Naive thymus-derived CD4-positive, alpha-beta T cell (primary cell): Measurements from ENCODE around the gene IL21R. TPM values are rescaled to one million over a fixed set of nuclear protein-coding genes. Genes with fewer than 3 reads are reported as not detected.
"Not testable (repeated sequence)": the region's sequence is repeated elsewhere in the genome, so short reads cannot be mapped to it uniquely, and the experiment has no call there.

Source experiments
- ATAC-seq: fragments of 150-1000 bp; cut with Tn5 transposase; 2 replicates; pipeline ENCODE4 v1.10.0; 2021; ENCODE audit warnings: mild to moderate bottlenecking, moderate library complexity
- CTCF ChIA-PET: fragments of 350-600 bp; sonication (Branson Sonifier 250); formaldehyde crosslinking; loops from one replicate; lab custom pipeline; 2021; ENCODE audit warnings: antibody characterized with exemption; lab: Charles Lee
- POLR2A ChIA-PET: fragments of 350-600 bp; sonication (Branson Sonifier 250); formaldehyde crosslinking; loops from one replicate; lab custom pipeline; 2021; ENCODE audit warnings: antibody characterized with exemption, inconsistent platforms; lab: Charles Lee
- DNase-seq, 9 donors: peaks; one replicate each; pipeline versions ENCODE4 v3.0.0 to v3.0.0-alpha.2; 2020 to 2022; ENCODE audit warnings: mixed read lengths in 1 of 9
- H3K27ac ChIP-seq: one replicate; pipeline ENCODE4 v1.7.0; 2013; ENCODE audit warnings: mild to moderate bottlenecking, low read depth, low read length, moderate library complexity
- H3K27me3 ChIP-seq, 2 donors: one replicate each; pipeline ENCODE4 v1.7.0; 2013; ENCODE audit warnings: low read length in 2 of 2, mild to moderate bottlenecking in 2 of 2, moderate library complexity in 2 of 2; ENCODE audit not compliant: control insufficient read depth in 2 of 2, insufficient read depth in 2 of 2
- H3K36me3 ChIP-seq, 3 experiments: 1 replicate in 2 of 3; 2 replicates in 1 of 3; pipeline ENCODE4 v1.7.0; 2013; ENCODE audit warnings: low read length in 3 of 3, mild to moderate bottlenecking in 3 of 3, moderate library complexity in 1 of 3; ENCODE audit not compliant: insufficient read depth in 3 of 3, control insufficient read depth in 2 of 3
- H3K4me1 ChIP-seq, 2 donors: one replicate each; pipeline ENCODE4 v1.7.0; 2013; ENCODE audit warnings: low read length in 2 of 2, mild to moderate bottlenecking in 2 of 2, moderate library complexity in 1 of 2; ENCODE audit not compliant: control insufficient read depth in 2 of 2, insufficient read depth in 2 of 2
- H3K4me3 ChIP-seq: 2 replicates; pipeline ENCODE4 v1.7.0; 2013; ENCODE audit warnings: mild to moderate bottlenecking, low read length
- H3K9me3 ChIP-seq, 3 experiments: 1 replicate in 2 of 3; 2 replicates in 1 of 3; pipeline ENCODE4 v1.7.0; 2013; ENCODE audit warnings: low read length in 3 of 3; ENCODE audit not compliant: control insufficient read depth in 2 of 3
- H3K27ac Mint-ChIP-seq, 9 donors: one replicate each; pipeline ENCODE4 v1.8.0; 2020 to 2022; ENCODE audit warnings: mixed read lengths in 9 of 9, mild to moderate bottlenecking in 8 of 9, moderate library complexity in 5 of 9, inconsistent platforms in 2 of 9
- H3K27me3 Mint-ChIP-seq, 5 donors: one replicate each; pipeline ENCODE4 v1.8.0; 2021 to 2022; ENCODE audit warnings: mixed read lengths in 5 of 5, mild to moderate bottlenecking in 1 of 5
- H3K36me3 Mint-ChIP-seq, 5 donors: one replicate each; pipeline ENCODE4 v1.8.0; 2020 to 2022; ENCODE audit warnings: mixed read lengths in 5 of 5, mild to moderate bottlenecking in 3 of 5, inconsistent platforms in 1 of 5
- H3K4me1 Mint-ChIP-seq, 7 donors: one replicate each; pipeline ENCODE4 v1.8.0; 2020 to 2022; ENCODE audit warnings: mixed read lengths in 7 of 7, mild to moderate bottlenecking in 3 of 7, inconsistent platforms in 1 of 7
- H3K4me3 Mint-ChIP-seq, 10 donors: one replicate each; pipeline ENCODE4 v1.8.0; 2020 to 2022; ENCODE audit warnings: mild to moderate bottlenecking in 10 of 10, mixed read lengths in 10 of 10, moderate library complexity in 6 of 10, inconsistent platforms in 2 of 10
- H3K9me3 Mint-ChIP-seq, 11 donors: one replicate each; pipeline ENCODE4 v1.8.0; 2020 to 2022; ENCODE audit warnings: mixed read lengths in 11 of 11, mild to moderate bottlenecking in 4 of 11, inconsistent platforms in 1 of 11, moderate library complexity in 1 of 11
- intact Hi-C, 2 donors: fragments of 100-400 bp; cut with micrococcal nuclease; formaldehyde crosslinking; loops; one replicate each; pipeline ENCODE4 v1.15.1; 2023
- polyA plus RNA-seq, 2 donors: library from polyadenylated mRNA; unstranded; fragments of 300-500 nt; fragmentation: Illumina TruSeq; gene quantifications; one replicate each; pipeline ENCODE4 v1.2.3, GENCODE V29; 2021
- total RNA-seq, 6 experiments: library from RNA in 5 of 6; stranded (reverse) in 5 of 6; gene quantifications; 1 replicate in 5 of 6; 2 replicates in 1 of 6; pipeline ENCODE4 v1.2.3 and lab custom pipeline; 2021 to 2026

IL21R gene
- total and polyA plus RNA-seq, 7 experiments from 2014 or later = 24.6 to 52.1 (median 37.1) TPM

GRCh38 chr16:27455700-27456099 lies 53.7 kb downstream of the IL21R start:
- H3K9me3 Mint-ChIP-seq = peaks cover 0 to 5% (median 0%) of the 10 kb centered on the region in 11 donors
- DNase-seq = peak in 6 of 9 donors; percentile 22 to 47 (median 32)
- peak overlapping the region; percentile 54 to 87 (median 79) for H3K27ac Mint-ChIP-seq
- H3K27ac ChIP-seq = no peak overlapping the region
- CTCF ChIA-PET = interaction anchor here (1.0 to 4.0 kb wide), 2 partner anchors 221 to 277 kb away, joined by 3 to 22 read pairs; no protein-coding TSS in a partner anchor
- POLR2A ChIA-PET = interaction anchor here (0.8 to 1.0 kb wide), 3 partner anchors 88 to 121 kb away, joined by 3 read pairs; no protein-coding TSS in a partner anchor
- peaks cover 0 to 1% (median 0%) of the 10 kb centered on the region in 3 experiments for H3K36me3 ChIP-seq
- no peak overlapping the region for H3K4me3 ChIP-seq
- H3K27me3 ChIP-seq = no peaks in the 10 kb centered on the region
- H3K9me3 ChIP-seq = no peaks in the 10 kb centered on the region
- H3K4me1 Mint-ChIP-seq = peaks cover 30 to 75% (median 51%) of the 10 kb centered on the region in 7 donors
- peaks cover 24 to 46% of the 10 kb centered on the region in 2 donors for H3K4me1 ChIP-seq
- peaks cover 0 to 26% (median 6%) of the 10 kb centered on the region in 5 donors for H3K36me3 Mint-ChIP-seq
- intact Hi-C loops = loop anchor here (2.0 kb wide), 6 partner anchors 49 to 347 kb away; partner anchors contain the start of gene IL21R (in 1 of the 2)
- peak overlapping the region in 9 of 10 donors; percentile 3 to 75 (median 23) for H3K4me3 Mint-ChIP-seq
- peak; percentile 18 for ATAC-seq
- H3K27me3 Mint-ChIP-seq = no peaks in the 10 kb centered on the region

GRCh38 chr16:27457605-27457900 lies 55.6 kb downstream of the IL21R start:
- not testable (repeated sequence) for ATAC-seq, H3K9me3 ChIP-seq, H3K27me3 ChIP-seq, H3K9me3 Mint-ChIP-seq, H3K27ac ChIP-seq, H3K4me3 ChIP-seq, H3K27me3 Mint-ChIP-seq, H3K4me3 Mint-ChIP-seq, DNase-seq
- Histone ChIP-seq H3K4me1 (peaks cover 34 to 42% of the 10 kb centered on the region in 2 donors), H3K36me3 (peaks cover 0 to 19% (median 0%) of the 10 kb centered on the region in 3 experiments)
- intact Hi-C loops = loop anchor here (1.0 to 2.0 kb wide), 12 partner anchors 51 to 349 kb away; partner anchors contain the start of gene IL21R (in 1 of the 2)
- CTCF ChIA-PET = interaction anchor here (1.4 to 4.0 kb wide), 4 partner anchors 11 to 223 kb away, joined by 3 to 22 read pairs (median 8); no protein-coding TSS in a partner anchor
- Mint-ChIP-seq H3K27ac (peak overlapping the region; percentile 26 to 88 (median 79)), H3K36me3 (peaks cover 0 to 16% (median 4%) of the 10 kb centered on the region in 5 donors), H3K4me1 (peaks cover 26 to 71% (median 43%) of the 10 kb centered on the region in 7 donors)
- POLR2A ChIA-PET = interaction anchor here (0.7 kb wide), 1 partner anchor 345 kb away, joined by 3 read pairs; no protein-coding TSS in a partner anchor

GRCh38 chr16:27458258-27458657 lies 56.3 kb downstream of the IL21R start:
- Histone ChIP-seq H3K36me3 (peaks cover 0 to 26% (median 0%) of the 10 kb centered on the region in 3 experiments), H3K27ac (no peak overlapping the region), H3K27me3 (no peaks in the 10 kb centered on the region), H3K4me1 (peaks cover 41 to 49% of the 10 kb centered on the region in 2 donors), H3K4me3 (no peak overlapping the region), H3K9me3 (no peaks in the 10 kb centered on the region)
- peak overlapping the region in 1 of 10 donors; percentile 50 for H3K4me3 Mint-ChIP-seq
- H3K27ac Mint-ChIP-seq = peak overlapping the region in 3 of 9 donors; percentile 32 to 74 (median 59)
- no peaks in the 10 kb centered on the region for H3K27me3 Mint-ChIP-seq
- H3K36me3 Mint-ChIP-seq = peaks cover 0 to 12% (median 4%) of the 10 kb centered on the region in 5 donors
- ATAC-seq (no peak), DNase-seq (no peak)
- ChIA-PET POLR2A (no interaction called here), CTCF (interaction anchor here (1.4 to 4.0 kb wide), 4 partner anchors 11 to 223 kb away, joined by 3 to 22 read pairs (median 8); no protein-coding TSS in a partner anchor)
- intact Hi-C loops = no loop called here
- H3K9me3 Mint-ChIP-seq = peaks cover 0 to 2% (median 0%) of the 10 kb centered on the region in 11 donors
- H3K4me1 Mint-ChIP-seq = peaks cover 29 to 71% (median 40%) of the 10 kb centered on the region in 7 donors

- H3K4me1 ChIP-seq = peaks cover 49 to 57% of the 10 kb centered on the region in 2 donors
- peaks cover 0 to 29% (median 0%) of the 10 kb centered on the region in 3 experiments for H3K36me3 ChIP-seq
- ChIA-PET POLR2A (interaction anchor here (1.2 to 1.4 kb wide), 2 partner anchors 56 to 88 kb away, joined by 3 to 4 read pairs; no protein-coding TSS in a partner anchor), CTCF (interaction anchor here (0.6 to 3.0 kb wide), 5 partner anchors 12 to 91 kb away, joined by 3 to 11 read pairs (median 3); no protein-coding TSS in a partner anchor)
- Mint-ChIP-seq H3K4me3 (peak overlapping the region in 1 of 10 donors; percentile 11), H3K4me1 (peaks cover 36 to 77% (median 45%) of the 10 kb centered on the region in 7 donors), H3K9me3 (peaks cover 0 to 2% (median 0%) of the 10 kb centered on the region in 11 donors), H3K27ac (peak overlapping the region in 8 of 9 donors; percentile 34 to 89 (median 63)), H3K27me3 (no peaks in the 10 kb centered on the region), H3K36me3 (peaks cover 0 to 11% (median 8%) of the 10 kb centered on the region in 5 donors)
- no peaks in the 10 kb centered on the region for H3K27me3 ChIP-seq
- no peak overlapping the region for H3K4me3 ChIP-seq
- no peak overlapping the region for H3K27ac ChIP-seq
- no peaks in the 10 kb centered on the region for H3K9me3 ChIP-seq
- ATAC-seq (no peak), DNase-seq (no peak)
- intact Hi-C loops = no loop called here
These were observed 57.2 kb downstream of the IL21R start for GRCh38 chr16:27458987-27459688.

- POLR2A ChIA-PET = interaction anchor here (0.6 to 1.4 kb wide), 3 partner anchors 57 to 224 kb away, joined by 3 to 5 read pairs (median 4); no protein-coding TSS in a partner anchor
- no peaks in the 10 kb centered on the region for H3K27me3 Mint-ChIP-seq
- peaks cover 0 to 40% (median 0%) of the 10 kb centered on the region in 3 experiments for H3K36me3 ChIP-seq
These were observed 58.2 kb downstream of the IL21R start for GRCh38 chr16:27460213-27460612.

More at GRCh38 chr16:27460213-27460612, 58.2 kb downstream of the IL21R start:
- Mint-ChIP-seq H3K4me1 (peaks cover 35 to 76% (median 44%) of the 10 kb centered on the region in 7 donors), H3K27ac (peak overlapping the region in 7 of 9 donors; percentile 21 to 89 (median 69)), H3K9me3 (peaks cover 0 to 2% (median 0%) of the 10 kb centered on the region in 11 donors), H3K36me3 (peaks cover 0 to 14% (median 11%) of the 10 kb centered on the region in 5 donors), H3K4me3 (no peak overlapping the region)
- CTCF ChIA-PET = interaction anchor here (1.2 to 3.0 kb wide), 3 partner anchors 34 to 281 kb away, joined by 3 to 11 read pairs (median 3); no protein-coding TSS in a partner anchor
- Histone ChIP-seq H3K4me3 (no peak overlapping the region), H3K27me3 (no peaks in the 10 kb centered on the region), H3K4me1 (peaks cover 52 to 67% of the 10 kb centered on the region in 2 donors), H3K9me3 (no peaks in the 10 kb centered on the region), H3K27ac (no peak overlapping the region)
- intact Hi-C loops = no loop called here
- DNase-seq (no peak), ATAC-seq (no peak)
